ENCODE measurements around the gene LMNA.

DNA sequence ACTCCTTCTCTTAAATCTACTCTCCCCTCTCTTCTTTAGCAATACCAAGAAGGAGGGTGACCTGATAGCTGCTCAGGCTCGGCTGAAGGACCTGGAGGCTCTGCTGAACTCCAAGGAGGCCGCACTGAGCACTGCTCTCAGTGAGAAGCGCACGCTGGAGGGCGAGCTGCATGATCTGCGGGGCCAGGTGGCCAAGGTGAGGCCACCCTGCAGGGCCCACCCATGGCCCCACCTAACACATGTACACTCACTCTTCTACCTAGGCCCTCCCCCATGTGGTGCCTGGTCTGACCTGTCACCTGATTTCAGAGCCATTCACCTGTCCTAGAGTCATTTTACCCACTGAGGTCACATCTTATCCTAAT lies 16.0 kb downstream of the LMNA start:
- TF ChIP-seq, protein P1, sequence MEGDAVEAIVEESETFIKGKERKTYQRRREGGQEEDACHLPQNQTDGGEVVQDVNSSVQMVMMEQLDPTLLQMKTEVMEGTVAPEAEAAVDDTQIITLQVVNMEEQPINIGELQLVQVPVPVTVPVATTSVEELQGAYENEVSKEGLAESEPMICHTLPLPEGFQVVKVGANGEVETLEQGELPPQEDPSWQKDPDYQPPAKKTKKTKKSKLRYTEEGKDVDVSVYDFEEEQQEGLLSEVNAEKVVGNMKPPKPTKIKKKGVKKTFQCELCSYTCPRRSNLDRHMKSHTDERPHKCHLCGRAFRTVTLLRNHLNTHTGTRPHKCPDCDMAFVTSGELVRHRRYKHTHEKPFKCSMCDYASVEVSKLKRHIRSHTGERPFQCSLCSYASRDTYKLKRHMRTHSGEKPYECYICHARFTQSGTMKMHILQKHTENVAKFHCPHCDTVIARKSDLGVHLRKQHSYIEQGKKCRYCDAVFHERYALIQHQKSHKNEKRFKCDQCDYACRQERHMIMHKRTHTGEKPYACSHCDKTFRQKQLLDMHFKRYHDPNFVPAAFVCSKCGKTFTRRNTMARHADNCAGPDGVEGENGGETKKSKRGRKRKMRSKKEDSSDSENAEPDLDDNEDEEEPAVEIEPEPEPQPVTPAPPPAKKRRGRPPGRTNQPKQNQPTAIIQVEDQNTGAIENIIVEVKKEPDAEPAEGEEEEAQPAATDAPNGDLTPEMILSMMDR (IDR thresholded peaks at IDR 0.05; ENCODE audit: poor library complexity), result no peak
- TF ChIP-seq EZH2 (IDR thresholded peaks at IDR 0.05; ENCODE audit: borderline replicate concordance) (no peak), EZH2phosphoT487 (IDR thresholded peaks at IDR 0.05; ENCODE audit: low read depth, severe bottlenecking, unreplicated experiment) (no peak)

Measured in hepatocyte (in vitro differentiated cells).